Measurements from ENCODE around the gene PHF5A.

- TF ChIP-seq GATA2 (CRISPR knock-in tag; IDR thresholded peaks at IDR 0.05) (no peak), CTCF (IDR thresholded peaks at IDR 0.05) (no peak), EP300 (IDR thresholded peaks at IDR 0.05; ENCODE audit: borderline replicate concordance in 1 of 2, low read depth in 1 of 2, low read length in 1 of 2) (no peak), MXI1 (IDR thresholded peaks at IDR 0.05; ENCODE audit: low read depth, low read length) (no peak), TCF12 (IDR thresholded peaks at IDR 0.05) (no peak), CHD2 (IDR thresholded peaks at IDR 0.05; ENCODE audit: low read length, partially characterized antibody) (no peak)
These were observed 20.3 kb upstream of the PHF5A start for GRCh38 chr22:41488596-41489385.
